Measurements from ENCODE around the gene TESMIN.

Gene TESMIN

GRCh38 chr11:68680541-68681231, 70.6 kb downstream of the TESMIN start:
- Histone ChIP-seq H3K36me3 (ENCODE audit: insufficient read depth, low read length) (no peaks in the 10 kb centered on the region), H3K9me3 (ENCODE audit: low read length) (no peaks in the 10 kb centered on the region), H3K27ac (ENCODE audit: low read depth, low read length) (no peak overlapping the region), H3K4me1 (ENCODE audit: insufficient read depth, low read length) (no peaks in the 10 kb centered on the region), H3K4me3 (ENCODE audit: low read depth in 1 of 2, low read length in 2 of 2) (no peak overlapping the region), H3K9ac (ENCODE audit: low read length) (no peak overlapping the region), H3K27me3 (ENCODE audit: control insufficient read depth in 1 of 2, insufficient read depth in 2 of 2, low read length in 2 of 2) (peaks cover 8 to 32% of the 10 kb centered on the region in 2 donors)

- Histone ChIP-seq H3K4me3 (ENCODE audit: low read depth in 1 of 2, low read length in 2 of 2) (no peak overlapping the region), H3K9me3 (ENCODE audit: low read length) (no peaks in the 10 kb centered on the region), H3K27me3 (ENCODE audit: control insufficient read depth in 1 of 2, insufficient read depth in 2 of 2, low read length in 2 of 2) (peaks cover 2 to 6% of the 10 kb centered on the region in 2 donors), H3K4me1 (ENCODE audit: insufficient read depth, low read length) (no peaks in the 10 kb centered on the region), H3K9ac (ENCODE audit: low read length) (no peak overlapping the region), H3K27ac (ENCODE audit: low read depth, low read length) (no peak overlapping the region), H3K36me3 (ENCODE audit: insufficient read depth, low read length) (no peaks in the 10 kb centered on the region)
Measured at GRCh38 chr11:68678031-68678441, 73.3 kb downstream of the TESMIN start.

- no peak overlapping the region for H3K4me3 ChIP-seq (ENCODE audit: low read depth in 1 of 2, low read length in 2 of 2)
- H3K27ac ChIP-seq (ENCODE audit: low read depth, low read length), result no peak overlapping the region
- H3K36me3 ChIP-seq (ENCODE audit: insufficient read depth, low read length), result no peaks in the 10 kb centered on the region
- H3K27me3 ChIP-seq (ENCODE audit: control insufficient read depth in 1 of 2, insufficient read depth in 2 of 2, low read length in 2 of 2), result no peaks in the 10 kb centered on the region
- H3K9ac ChIP-seq (ENCODE audit: low read length), result no peak overlapping the region
- no peaks in the 10 kb centered on the region for H3K9me3 ChIP-seq (ENCODE audit: low read length)
- H3K4me1 ChIP-seq (ENCODE audit: insufficient read depth, low read length), result no peaks in the 10 kb centered on the region
Measured at GRCh38 chr11:68677432-68677831, 73.9 kb downstream of the TESMIN start.

GRCh38 chr11:68674461-68674860, 76.9 kb downstream of the TESMIN start:
- Histone ChIP-seq H3K4me3 (ENCODE audit: low read depth in 1 of 2, low read length in 2 of 2) (no peak overlapping the region), H3K27ac (ENCODE audit: low read depth, low read length) (no peak overlapping the region), H3K36me3 (ENCODE audit: insufficient read depth, low read length) (no peaks in the 10 kb centered on the region), H3K4me1 (ENCODE audit: insufficient read depth, low read length) (no peaks in the 10 kb centered on the region), H3K9me3 (ENCODE audit: low read length) (no peaks in the 10 kb centered on the region), H3K9ac (ENCODE audit: low read length) (no peak overlapping the region), H3K27me3 (ENCODE audit: control insufficient read depth in 1 of 2, insufficient read depth in 2 of 2, low read length in 2 of 2) (no peaks in the 10 kb centered on the region)

GRCh38 chr11:68673991-68674390, 77.3 kb downstream of the TESMIN start:
- Histone ChIP-seq H3K36me3 (ENCODE audit: insufficient read depth, low read length) (no peaks in the 10 kb centered on the region), H3K4me1 (ENCODE audit: insufficient read depth, low read length) (no peaks in the 10 kb centered on the region), H3K27ac (ENCODE audit: low read depth, low read length) (no peak overlapping the region), H3K27me3 (ENCODE audit: control insufficient read depth in 1 of 2, insufficient read depth in 2 of 2, low read length in 2 of 2) (no peaks in the 10 kb centered on the region), H3K9me3 (ENCODE audit: low read length) (no peaks in the 10 kb centered on the region), H3K4me3 (ENCODE audit: low read depth in 1 of 2, low read length in 2 of 2) (no peak overlapping the region), H3K9ac (ENCODE audit: low read length) (no peak overlapping the region)

DNA sequence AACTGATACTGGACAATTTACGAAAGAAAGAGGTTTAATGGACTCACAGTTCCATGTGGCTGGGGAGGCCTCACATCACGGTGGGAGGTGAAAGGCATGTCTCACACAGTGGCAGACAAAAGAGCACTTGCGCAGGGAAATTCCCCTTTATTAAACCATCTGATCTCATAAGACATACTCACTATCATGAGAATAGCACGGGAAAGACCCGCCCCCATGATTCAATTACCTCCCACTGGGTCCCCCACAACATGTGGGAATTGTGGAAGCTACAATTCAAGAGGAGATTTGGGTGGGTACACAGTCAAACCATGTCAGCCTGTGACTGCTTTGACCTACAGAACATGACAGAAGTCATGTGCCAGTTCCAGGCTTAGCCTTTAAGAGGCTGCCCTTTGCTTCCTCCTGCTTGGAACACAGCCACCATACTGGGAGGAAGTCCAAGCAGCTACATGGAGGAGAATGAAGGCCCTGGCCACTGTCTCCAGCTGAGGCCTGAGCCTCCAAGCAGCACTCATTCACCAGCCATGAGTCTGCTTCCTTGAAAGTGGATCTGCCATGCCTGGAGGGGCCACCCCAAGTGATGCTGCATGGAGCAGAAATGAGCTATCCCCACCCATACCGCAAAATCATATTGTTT, 77.9 kb downstream of the TESMIN start:
- no peak overlapping the region for H3K4me3 ChIP-seq (ENCODE audit: low read depth in 1 of 2, low read length in 2 of 2)
- no peaks in the 10 kb centered on the region for H3K27me3 ChIP-seq (ENCODE audit: control insufficient read depth in 1 of 2, insufficient read depth in 2 of 2, low read length in 2 of 2)
- H3K27ac ChIP-seq (ENCODE audit: low read depth, low read length), result no peak overlapping the region
- no peaks in the 10 kb centered on the region for H3K36me3 ChIP-seq (ENCODE audit: insufficient read depth, low read length)
- no peaks in the 10 kb centered on the region for H3K4me1 ChIP-seq (ENCODE audit: insufficient read depth, low read length)
- no peaks in the 10 kb centered on the region for H3K9me3 ChIP-seq (ENCODE audit: low read length)
- no peak overlapping the region for H3K9ac ChIP-seq (ENCODE audit: low read length)

- Histone ChIP-seq H3K4me1 (ENCODE audit: insufficient read depth, low read length) (no peaks in the 10 kb centered on the region), H3K27ac (ENCODE audit: low read depth, low read length) (no peak overlapping the region), H3K36me3 (ENCODE audit: insufficient read depth, low read length) (no peaks in the 10 kb centered on the region), H3K9me3 (ENCODE audit: low read length) (no peaks in the 10 kb centered on the region), H3K9ac (ENCODE audit: low read length) (no peak overlapping the region), H3K4me3 (ENCODE audit: low read depth in 1 of 2, low read length in 2 of 2) (no peak overlapping the region), H3K27me3 (ENCODE audit: control insufficient read depth in 1 of 2, insufficient read depth in 2 of 2, low read length in 2 of 2) (no peaks in the 10 kb centered on the region)
Measured at GRCh38 chr11:68670208-68670992, 80.9 kb downstream of the TESMIN start.

DNA sequence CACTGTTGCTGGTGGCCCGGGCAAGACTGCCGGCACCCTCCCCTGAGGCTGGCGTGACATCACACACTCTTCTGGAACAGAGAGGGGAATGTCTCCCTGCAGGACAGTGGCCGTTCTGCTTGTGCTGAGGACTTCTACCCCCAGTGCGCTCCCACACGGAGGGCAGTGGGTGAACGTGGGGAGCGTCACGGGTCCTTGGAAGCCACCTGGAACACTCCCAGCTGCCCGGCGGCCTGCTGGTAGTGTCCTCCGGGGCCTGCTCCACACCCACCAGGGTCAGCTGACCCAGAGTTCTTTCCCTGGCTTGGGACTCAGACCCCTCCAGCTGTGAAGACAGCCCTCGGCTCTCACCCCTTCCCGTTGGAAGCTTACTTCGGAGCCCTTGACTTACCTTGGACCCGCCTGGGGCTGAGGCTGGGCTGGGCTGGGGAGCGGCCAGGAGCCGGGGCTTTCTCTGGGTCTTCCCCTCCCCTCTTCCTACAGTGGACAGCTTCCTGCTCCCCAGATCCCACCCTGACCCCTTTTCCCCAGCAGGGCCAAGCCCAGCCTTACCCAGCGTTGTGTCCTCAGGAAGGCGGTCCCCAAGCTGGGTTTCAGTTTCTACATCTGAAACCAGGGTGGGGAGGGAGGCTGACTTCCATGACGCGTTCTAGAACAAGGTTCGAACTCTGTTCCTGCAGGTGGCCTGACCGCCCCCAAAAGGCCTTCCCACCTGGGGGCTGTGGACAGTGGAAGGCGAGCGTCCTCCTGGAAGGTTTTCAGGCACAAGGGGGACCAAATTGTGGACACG, 81.8 kb downstream of the TESMIN start:
- Histone ChIP-seq H3K27ac (ENCODE audit: low read depth, low read length) (no peak overlapping the region), H3K9ac (ENCODE audit: low read length) (no peak overlapping the region), H3K4me3 (ENCODE audit: low read depth in 1 of 2, low read length in 2 of 2) (no peak overlapping the region), H3K27me3 (ENCODE audit: control insufficient read depth in 1 of 2, insufficient read depth in 2 of 2, low read length in 2 of 2) (peaks cover 0 to 3% of the 10 kb centered on the region in 2 donors), H3K9me3 (ENCODE audit: low read length) (no peaks in the 10 kb centered on the region), H3K4me1 (ENCODE audit: insufficient read depth, low read length) (no peaks in the 10 kb centered on the region), H3K36me3 (ENCODE audit: insufficient read depth, low read length) (no peaks in the 10 kb centered on the region)

GRCh38 chr11:68667511-68668500, 83.5 kb downstream of the TESMIN start:
- H3K4me3 ChIP-seq (ENCODE audit: low read depth in 1 of 2, low read length in 2 of 2), result no peak overlapping the region
- H3K4me1 ChIP-seq (ENCODE audit: insufficient read depth, low read length), result no peaks in the 10 kb centered on the region
- H3K9me3 ChIP-seq (ENCODE audit: low read length), result no peaks in the 10 kb centered on the region

GRCh38 chr11:68666849-68667248, 84.5 kb downstream of the TESMIN start:
- no peaks in the 10 kb centered on the region for H3K4me1 ChIP-seq (ENCODE audit: insufficient read depth, low read length)

More at GRCh38 chr11:68667511-68668500, 83.5 kb downstream of the TESMIN start:
- Histone ChIP-seq H3K9ac (ENCODE audit: low read length) (no peak overlapping the region), H3K36me3 (ENCODE audit: insufficient read depth, low read length) (no peaks in the 10 kb centered on the region), H3K27me3 (ENCODE audit: control insufficient read depth in 1 of 2, insufficient read depth in 2 of 2, low read length in 2 of 2) (peaks cover 0 to 3% of the 10 kb centered on the region in 2 donors), H3K27ac (ENCODE audit: low read depth, low read length) (no peak overlapping the region)

More at GRCh38 chr11:68666849-68667248, 84.5 kb downstream of the TESMIN start:
- H3K27me3 ChIP-seq (ENCODE audit: control insufficient read depth in 1 of 2, insufficient read depth in 2 of 2, low read length in 2 of 2), result peaks cover 0 to 3% of the 10 kb centered on the region in 2 donors
- no peaks in the 10 kb centered on the region for H3K36me3 ChIP-seq (ENCODE audit: insufficient read depth, low read length)
- H3K27ac ChIP-seq (ENCODE audit: low read depth, low read length), result no peak overlapping the region
- H3K9ac ChIP-seq (ENCODE audit: low read length), result no peak overlapping the region
- no peak overlapping the region for H3K4me3 ChIP-seq (ENCODE audit: low read depth in 1 of 2, low read length in 2 of 2)
- H3K9me3 ChIP-seq (ENCODE audit: low read length), result no peaks in the 10 kb centered on the region

Data from muscle layer of colon (tissue), 2 donors.